Keratinocyte (primary cell): ENCODE data around the gene SEC62. TPM values are rescaled to one million over a fixed set of nuclear protein-coding genes. Genes with fewer than 3 reads are reported as not detected.

Source experiments
- DNase-seq: peaks from one replicate; pipeline ENCODE4 v3.0.0-alpha.2; 2011; ENCODE audit warnings: low read depth, missing footprints, low spot score
- FAIRE-seq: peaks from 2 replicates; lab custom pipeline; 2011; peaks lifted over from hg19 to GRCh38; lab: Jason Lieb, UNC
- H2AFZ ChIP-seq: 2 replicates; pipeline ENCODE4 v1.6.0; 2012; ENCODE audit warnings: low read length, control low read depth, inconsistent platforms; ENCODE audit not compliant: control insufficient read depth
- H3K27ac ChIP-seq: 2 replicates; pipeline ENCODE4 v1.5.1; 2011; ENCODE audit warnings: low read length; ENCODE audit not compliant: control insufficient read depth, insufficient read depth
- H3K27me3 ChIP-seq: 3 replicates; pipeline ENCODE4 v1.6.0; 2011; ENCODE audit warnings: low read length; ENCODE audit not compliant: control insufficient read depth, insufficient read depth; ENCODE audit errors: extremely low read depth
- H3K36me3 ChIP-seq, 2 experiments: 2 replicates in 1 of 2; 3 replicates in 1 of 2; pipeline ENCODE4 v1.5.1; 2011; ENCODE audit warnings: low read length in 2 of 2, mild to moderate bottlenecking in 1 of 2; ENCODE audit not compliant: control insufficient read depth in 2 of 2, insufficient read depth in 2 of 2; ENCODE audit errors: extremely low read depth in 1 of 2
- H3K4me1 ChIP-seq: 3 replicates; pipeline ENCODE4 v1.5.1; 2011; ENCODE audit warnings: low read length; ENCODE audit not compliant: control insufficient read depth, insufficient read depth; ENCODE audit errors: extremely low read depth
- H3K4me2 ChIP-seq: 3 replicates; pipeline ENCODE4 v1.6.0; 2011; ENCODE audit warnings: low read depth, low read length; ENCODE audit not compliant: control insufficient read depth, insufficient read depth; ENCODE audit errors: extremely low read depth
- H3K4me3 ChIP-seq, 3 experiments: fragments of 200-600 bp in 1 of 3; sonication (generic) in 1 of 3; 2 replicates in 2 of 3; 3 replicates in 1 of 3; pipeline ENCODE4 v1.5.1; 2011 to 2016; ENCODE audit warnings: low read length in 3 of 3, mild to moderate bottlenecking in 3 of 3, control low read depth in 2 of 3, inconsistent platforms in 1 of 3, low read depth in 1 of 3, mixed read lengths in 1 of 3, mixed run types in 1 of 3, moderate library complexity in 1 of 3; ENCODE audit not compliant: control insufficient read depth in 2 of 3, insufficient read depth in 2 of 3; ENCODE audit errors: extremely low read depth in 1 of 3
- H3K79me2 ChIP-seq: 2 replicates; pipeline ENCODE4 v1.6.0; 2012; ENCODE audit warnings: low read length; ENCODE audit not compliant: control insufficient read depth, insufficient read depth
- H3K9ac ChIP-seq: 3 replicates; pipeline ENCODE4 v1.6.0; 2011; ENCODE audit warnings: low read length; ENCODE audit not compliant: control insufficient read depth, insufficient read depth; ENCODE audit errors: extremely low read depth
- H3K9me1 ChIP-seq: 3 replicates; pipeline ENCODE4 v1.6.0; 2011; ENCODE audit warnings: low read length; ENCODE audit not compliant: control insufficient read depth, insufficient read depth; ENCODE audit errors: extremely low read depth
- H3K9me3 ChIP-seq: 2 replicates; pipeline ENCODE4 v1.5.1; 2012; ENCODE audit warnings: low read depth, low read length; ENCODE audit not compliant: control insufficient read depth
- H4K20me1 ChIP-seq: 3 replicates; pipeline ENCODE4 v1.6.0; 2011; ENCODE audit warnings: low read length; ENCODE audit not compliant: control insufficient read depth, insufficient read depth; ENCODE audit errors: extremely low read depth
- CTCF ChIP-seq, 3 experiments: IDR thresholded peaks in 1 of 3; conservative IDR thresholded peaks in 1 of 3; optimal IDR thresholded peaks in 1 of 3; 2 replicates in 2 of 3; 3 replicates in 1 of 3; pipeline versions ENCODE3 to v1.5.1; 2011; ENCODE audit warnings: low read length in 3 of 3, mild to moderate bottlenecking in 3 of 3, moderate library complexity in 2 of 3, control low read depth in 1 of 3, inconsistent platforms in 1 of 3; ENCODE audit not compliant: insufficient read depth in 2 of 3; ENCODE audit errors: extremely low read depth in 1 of 3
- EZH2 ChIP-seq: IDR thresholded peaks from one replicate; pipeline ENCODE4 v1.6.1; 2012; ENCODE audit warnings: inconsistent platforms, mild to moderate bottlenecking, low read length, moderate library complexity
- dilution Hi-C: fragments of 300-500 bp; cut with MboI; formaldehyde crosslinking; loops from one replicate; pipeline ENCODE4 v1.7.0; 2020; ENCODE audit warnings: low sequenced_read_pairs; ENCODE audit not compliant: extremely low pct_ligation_motif_present
- polyA plus RNA-seq, 5 experiments: library from polyadenylated mRNA; depleted of rRNA in 3 of 5; stranded (reverse) in 3 of 5; stranded (forward) in 1 of 5; unstranded in 1 of 5; fragments of >200 nt; gene quantifications; 1 replicate in 1 of 5; 2 replicates in 3 of 5; 3 replicates in 1 of 5; pipeline versions ENCODE4 v1.2.1 to v1.2.3, GENCODE V29; 2011 to 2012; ENCODE audit warnings: missing spikeins in 2 of 5, low read depth in 1 of 5, low replicate concordance in 1 of 5

Gene SEC62
- polyA plus RNA-seq, 1 donor (not counting 4 experiments of a cell fraction or from before 2014, with no cell fraction given) = 63.3 TPM

GRCh38 chr3:170000051-170000450, 33.4 kb downstream of the SEC62 start:
- Histone ChIP-seq H3K9me1 (no peaks in the 10 kb centered on the region), H3K4me2 (no peak overlapping the region), H4K20me1 (no peaks in the 10 kb centered on the region), H3K27ac (no peak overlapping the region), H3K9me3 (no peaks in the 10 kb centered on the region), H2AFZ (no peak overlapping the region), H3K9ac (no peak overlapping the region), H3K4me3 (no peak overlapping the region), H3K36me3 (peaks cover 1 to 3% of the 10 kb centered on the region in 2 experiments), H3K27me3 (no peaks in the 10 kb centered on the region), H3K4me1 (no peaks in the 10 kb centered on the region), H3K79me2 (no peaks in the 10 kb centered on the region)
- no peak for DNase-seq
- TF ChIP-seq CTCF (optimal IDR thresholded peaks at IDR 0.05 in 1 of 3, IDR thresholded peaks at IDR 0.05 in 1 of 3, conservative IDR thresholded peaks at IDR 0.05 in 1 of 3; ENCODE audit: extremely low read depth in 1 of 3, insufficient read depth in 2 of 3, low read length in 3 of 3) = no peak
- dilution Hi-C loops = no loop called here
- FAIRE-seq = no peak

DNA sequence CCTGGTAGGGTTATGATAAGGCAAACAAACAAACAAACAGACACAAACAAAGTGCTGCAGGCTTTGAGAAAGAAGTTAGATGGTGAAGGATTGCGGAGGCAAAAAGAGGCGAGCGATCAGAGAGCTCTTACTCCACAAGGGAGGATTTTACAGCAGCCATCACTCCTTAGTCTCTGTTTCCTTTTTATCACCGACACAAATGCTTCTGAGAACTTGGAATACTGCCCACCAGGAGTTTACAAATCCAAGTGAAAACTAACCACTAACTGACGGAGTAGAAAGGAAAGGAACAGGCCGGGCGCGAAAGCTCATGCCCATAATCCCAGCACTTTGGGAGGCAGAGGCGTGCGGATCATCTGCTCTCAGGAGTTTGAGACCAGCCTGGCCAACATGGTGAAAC, 35.6 kb downstream of the SEC62 start:
- Histone ChIP-seq H3K79me2 (no peaks in the 10 kb centered on the region), H3K27ac (no peak overlapping the region), H3K9me1 (no peaks in the 10 kb centered on the region), H3K4me2 (no peak overlapping the region), H3K27me3 (no peaks in the 10 kb centered on the region), H3K4me1 (no peaks in the 10 kb centered on the region), H3K4me3 (no peak overlapping the region), H3K9ac (no peak overlapping the region), H4K20me1 (no peaks in the 10 kb centered on the region), H3K36me3 (no peaks in the 10 kb centered on the region), H2AFZ (no peak overlapping the region), H3K9me3 (no peaks in the 10 kb centered on the region)
- DNase-seq (no peak), FAIRE-seq (no peak)
- TF ChIP-seq EZH2 (no peak), CTCF (optimal IDR thresholded peaks at IDR 0.05 in 1 of 3, IDR thresholded peaks at IDR 0.05 in 1 of 3, conservative IDR thresholded peaks at IDR 0.05 in 1 of 3; ENCODE audit: extremely low read depth in 1 of 3, insufficient read depth in 2 of 3, low read length in 3 of 3) (no peak)
- dilution Hi-C loops = no loop called here
